T-cell (primary cell): ENCODE measurements around the gene KRTAP10-8. TPM values are rescaled to one million over a fixed set of nuclear protein-coding genes. Genes with fewer than 3 reads are reported as not detected.

Experiments
- total RNA-seq, 35 experiments: library from RNA in 6 of 35; stranded (reverse) in 6 of 35; fragments of 120-200 nt in 1 of 35; gene quantifications; one replicate each; pipeline versions ENCODE4 v1.2.1 to v1.2.4 and lab custom pipeline; 2013 to 2026

Gene KRTAP10-8
- total RNA-seq, 5 donors from 2014 or later (not counting 1 experiment from before 2014, with no cell fraction given) = not detected

Other genes with a start within 250 kb of the KRTAP10-8 start
- gene LRRC3, start 156.6 kb upstream of the KRTAP10-8 start, total RNA-seq = 1 to 10 TPM in 2 of 5 donors, under 1 TPM in 3; 0.76 to 2.2 (median 0.98) TPM
- not detected for gene KRTAP10-1, start 71.9 kb upstream of the KRTAP10-8 start, total RNA-seq
- not detected for gene KRTAP10-2, start 60.6 kb upstream of the KRTAP10-8 start, total RNA-seq
- not detected for gene KRTAP10-3, start 53.3 kb upstream of the KRTAP10-8 start, total RNA-seq
- not detected for gene KRTAP10-4, start 38.4 kb upstream of the KRTAP10-8 start, total RNA-seq
- gene KRTAP10-5, start 31.5 kb upstream of the KRTAP10-8 start, total RNA-seq = not detected
- not detected for gene KRTAP10-6, start 19.6 kb upstream of the KRTAP10-8 start, total RNA-seq
- not detected for gene KRTAP10-7, start 11.5 kb upstream of the KRTAP10-8 start, total RNA-seq
- gene KRTAP10-9, start 15.0 kb downstream of the KRTAP10-8 start, total RNA-seq = not detected
- not detected for gene KRTAP10-10, start 25.3 kb downstream of the KRTAP10-8 start, total RNA-seq
- not detected for gene KRTAP10-11, start 34.3 kb downstream of the KRTAP10-8 start, total RNA-seq
- not detected for gene KRTAP12-4, start 42.6 kb downstream of the KRTAP10-8 start, total RNA-seq
- not detected for gene KRTAP12-3, start 45.9 kb downstream of the KRTAP10-8 start, total RNA-seq
- gene KRTAP12-2, start 54.8 kb downstream of the KRTAP10-8 start, total RNA-seq = not detected
- gene KRTAP12-1, start 70.1 kb downstream of the KRTAP10-8 start, total RNA-seq = not detected
- gene KRTAP10-12, start 85.1 kb downstream of the KRTAP10-8 start, total RNA-seq = not detected
- gene TSPEAR, start 99.5 kb downstream of the KRTAP10-8 start, total RNA-seq = not detected
- 100 to 1,000 TPM; 124 to 157 (median 134) TPM for gene UBE2G2, start 189.7 kb downstream of the KRTAP10-8 start, total RNA-seq
- gene SUMO3, start 206.0 kb downstream of the KRTAP10-8 start, total RNA-seq = 10 to 100 TPM; 49.1 to 77.1 (median 53.7) TPM